AG10803 (cell line): Measurements from ENCODE around the gene PTPRM.
A peak's percentile ranks its signal among the peaks of the same experiment; 100 is the strongest.

ENCODE experiments used
- DNase-seq: peaks from one replicate; pipeline ENCODE4 v3.0.0; 2010; ENCODE audit warnings: low read depth
- H3K4me3 ChIP-seq: 2 replicates; pipeline ENCODE4 v1.5.1; 2011; ENCODE audit warnings: mild to moderate bottlenecking, low read length, control low read depth
- TF ChIP-seq, protein P1 (sequence below): conservative IDR thresholded peaks from 2 replicates; pipeline ENCODE4 v1.5.1; 2011; ENCODE audit warnings: mild to moderate bottlenecking, low read length, control low read depth, inconsistent platforms

The PTPRM gene

DNA sequence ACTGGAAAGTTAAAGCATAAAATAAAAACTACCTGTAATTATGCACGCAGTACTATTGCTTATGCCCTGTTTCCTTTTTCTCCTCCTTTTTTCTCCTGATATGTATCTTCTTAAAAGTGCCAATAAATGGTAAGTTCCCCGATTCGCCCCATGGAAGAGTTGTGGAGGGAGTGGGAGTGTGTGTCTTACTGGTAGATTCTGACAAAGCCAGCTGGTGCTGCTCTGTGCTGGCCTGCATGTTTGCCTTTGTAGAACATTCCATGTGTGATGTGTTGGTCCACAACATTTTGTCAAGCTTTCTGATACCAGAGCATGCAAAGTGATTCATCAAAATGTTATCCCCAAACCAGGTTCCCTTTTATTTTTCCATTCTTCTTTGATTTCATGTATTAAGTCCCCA is 685.3 kb downstream of the PTPRM start:
- no peak overlapping the region for H3K4me3 ChIP-seq
- no peak for DNase-seq
- TF ChIP-seq, protein P1, sequence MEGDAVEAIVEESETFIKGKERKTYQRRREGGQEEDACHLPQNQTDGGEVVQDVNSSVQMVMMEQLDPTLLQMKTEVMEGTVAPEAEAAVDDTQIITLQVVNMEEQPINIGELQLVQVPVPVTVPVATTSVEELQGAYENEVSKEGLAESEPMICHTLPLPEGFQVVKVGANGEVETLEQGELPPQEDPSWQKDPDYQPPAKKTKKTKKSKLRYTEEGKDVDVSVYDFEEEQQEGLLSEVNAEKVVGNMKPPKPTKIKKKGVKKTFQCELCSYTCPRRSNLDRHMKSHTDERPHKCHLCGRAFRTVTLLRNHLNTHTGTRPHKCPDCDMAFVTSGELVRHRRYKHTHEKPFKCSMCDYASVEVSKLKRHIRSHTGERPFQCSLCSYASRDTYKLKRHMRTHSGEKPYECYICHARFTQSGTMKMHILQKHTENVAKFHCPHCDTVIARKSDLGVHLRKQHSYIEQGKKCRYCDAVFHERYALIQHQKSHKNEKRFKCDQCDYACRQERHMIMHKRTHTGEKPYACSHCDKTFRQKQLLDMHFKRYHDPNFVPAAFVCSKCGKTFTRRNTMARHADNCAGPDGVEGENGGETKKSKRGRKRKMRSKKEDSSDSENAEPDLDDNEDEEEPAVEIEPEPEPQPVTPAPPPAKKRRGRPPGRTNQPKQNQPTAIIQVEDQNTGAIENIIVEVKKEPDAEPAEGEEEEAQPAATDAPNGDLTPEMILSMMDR, result no peak

GRCh38 chr18:8253944-8254343 is 686.8 kb downstream of the PTPRM start:
- TF ChIP-seq, protein P1, result no peak
- no peak overlapping the region for H3K4me3 ChIP-seq
- DNase-seq, result no peak

- peak; percentile 29 for DNase-seq
- TF ChIP-seq, protein P1, result no peak
- H3K4me3 ChIP-seq, result no peak overlapping the region
These were observed 687.5 kb downstream of the PTPRM start for GRCh38 chr18:8254654-8255053.

GRCh38 chr18:8257851-8258434 is 690.8 kb downstream of the PTPRM start:
- TF ChIP-seq, protein P1, result no peak
- H3K4me3 ChIP-seq, result no peak overlapping the region
- no peak for DNase-seq

GRCh38 chr18:8260319-8260718 is 693.2 kb downstream of the PTPRM start:
- DNase-seq, result peak; percentile 19
- H3K4me3 ChIP-seq, result no peak overlapping the region
- TF ChIP-seq, protein P1, result no peak

GRCh38 chr18:8260827-8261226 is 693.7 kb downstream of the PTPRM start:
- DNase-seq, result no peak
- no peak overlapping the region for H3K4me3 ChIP-seq
- TF ChIP-seq, protein P1, result no peak

DNA sequence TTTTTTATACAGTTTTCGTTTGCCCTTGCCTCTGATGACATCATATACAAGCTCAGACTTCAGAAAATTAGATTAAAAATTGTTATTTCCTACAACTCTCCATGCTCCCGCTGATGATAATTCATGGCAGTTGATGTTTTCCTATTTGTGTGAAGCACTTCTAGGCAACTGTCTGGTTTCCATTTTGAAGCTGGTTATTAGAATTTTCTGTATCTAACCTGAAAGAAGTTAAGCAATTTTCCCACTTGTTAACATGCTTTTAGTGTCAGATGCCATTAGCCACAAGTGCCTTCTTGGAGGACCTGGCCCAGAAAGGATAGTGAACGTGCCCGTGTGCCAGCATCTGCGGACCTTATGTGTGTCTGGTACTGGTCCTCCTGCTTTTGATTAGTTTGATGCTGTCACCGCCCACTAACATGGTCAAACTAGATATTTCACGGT is 694.6 kb downstream of the PTPRM start:
- H3K4me3 ChIP-seq, result no peak overlapping the region
- TF ChIP-seq, protein P1, result no peak
- DNase-seq, result peak; percentile 89
